ENCODE measurements around the gene OFD1.

GRCh38 chrX:13808293-13808692 lies 73.7 kb downstream of the OFD1 start:
- TF ChIP-seq RAD21 (IDR thresholded peaks at IDR 0.05; ENCODE audit: low read depth) (no peak), YY1 (IDR thresholded peaks at IDR 0.05; ENCODE audit: low read depth) (no peak), NFIC (IDR thresholded peaks at IDR 0.05) (no peak), EP300 (IDR thresholded peaks at IDR 0.05; ENCODE audit: borderline replicate concordance) (no peak), TEAD4 (IDR thresholded peaks at IDR 0.05) (no peak)
